Stimulated activated CD8-positive, alpha-beta memory T cell treated with anti-CD3 and anti-CD28 coated beads, Interleukin-12 subunit alpha, Interleukin-12 subunit beta, amount 100 ng/mL, for 1 hour (primary cell): ENCODE data around the gene MROH7.

Experiments used
- DNase-seq: peaks from one replicate; pipeline ENCODE4 v3.0.0-alpha.2; 2020; ENCODE audit warnings: low read depth

The MROH7 gene

DNA sequence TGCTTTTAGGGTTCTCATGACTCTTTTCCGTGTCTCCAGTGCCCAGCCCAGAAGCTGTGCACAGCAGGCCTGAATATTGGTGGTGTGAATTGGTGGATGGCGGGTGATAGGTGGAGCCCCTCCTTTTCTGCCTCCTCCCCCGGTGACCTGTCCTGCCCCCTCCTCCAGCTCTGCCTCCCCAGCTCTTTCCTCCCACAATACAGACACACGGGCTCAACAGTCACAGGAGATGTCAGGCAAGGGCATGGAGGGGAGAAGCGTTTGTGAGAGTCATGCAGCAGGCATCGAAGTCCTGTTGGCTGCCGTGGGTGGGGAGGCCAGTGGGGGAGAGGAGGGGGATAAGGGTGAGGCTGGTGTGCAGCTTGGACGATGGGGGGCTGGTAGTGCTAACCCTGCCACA is 56.8 kb downstream of the MROH7 start:
- no peak for DNase-seq

DNA sequence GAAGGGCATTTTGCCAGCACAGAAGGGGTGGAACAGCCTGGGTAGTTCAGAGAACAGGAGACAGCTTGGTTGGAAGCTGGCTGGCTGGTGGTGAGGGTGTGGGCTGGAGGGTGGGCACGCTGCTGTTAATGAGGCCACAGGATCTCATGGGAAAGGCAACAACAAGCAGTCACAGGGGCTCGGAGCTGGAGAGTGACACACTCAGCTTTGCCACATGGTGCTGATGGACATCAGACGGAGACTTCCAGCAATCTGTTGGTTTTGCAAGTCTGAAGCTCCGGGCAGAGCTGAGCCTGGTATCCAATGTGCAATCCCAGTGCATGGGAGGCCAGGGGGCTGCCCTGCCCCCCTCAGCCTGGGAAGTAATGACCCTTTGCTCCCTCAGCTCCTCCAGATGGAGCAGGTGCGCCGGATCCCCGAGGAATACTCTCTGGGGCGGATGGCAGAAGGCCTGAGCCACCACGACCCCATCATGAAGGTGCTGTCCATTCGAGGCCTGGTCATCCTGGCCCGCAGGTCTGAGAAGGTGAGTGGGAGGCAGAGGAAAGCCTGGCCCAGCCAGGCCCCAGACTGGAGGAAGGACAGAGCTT is 58.4 kb downstream of the MROH7 start:
- DNase-seq, result no peak

DNA sequence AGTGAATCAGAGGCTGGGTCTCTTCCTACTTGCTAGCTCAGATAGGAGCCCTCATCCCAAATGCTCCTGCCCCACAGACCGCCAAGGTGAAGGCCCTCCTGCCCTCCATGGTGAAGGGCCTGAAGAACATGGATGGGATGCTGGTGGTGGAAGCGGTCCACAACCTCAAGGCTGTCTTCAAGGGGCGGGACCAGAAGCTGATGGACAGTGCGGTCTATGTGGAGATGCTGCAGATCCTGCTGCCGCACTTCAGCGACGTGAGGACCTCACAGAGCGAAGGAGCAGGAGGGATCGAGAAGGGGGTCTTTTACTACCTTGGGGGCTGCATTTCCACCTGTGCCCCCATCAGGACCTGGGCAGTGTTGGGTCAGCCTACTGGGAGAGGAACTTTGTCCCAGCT is 59.5 kb downstream of the MROH7 start:
- DNase-seq, result no peak

DNA sequence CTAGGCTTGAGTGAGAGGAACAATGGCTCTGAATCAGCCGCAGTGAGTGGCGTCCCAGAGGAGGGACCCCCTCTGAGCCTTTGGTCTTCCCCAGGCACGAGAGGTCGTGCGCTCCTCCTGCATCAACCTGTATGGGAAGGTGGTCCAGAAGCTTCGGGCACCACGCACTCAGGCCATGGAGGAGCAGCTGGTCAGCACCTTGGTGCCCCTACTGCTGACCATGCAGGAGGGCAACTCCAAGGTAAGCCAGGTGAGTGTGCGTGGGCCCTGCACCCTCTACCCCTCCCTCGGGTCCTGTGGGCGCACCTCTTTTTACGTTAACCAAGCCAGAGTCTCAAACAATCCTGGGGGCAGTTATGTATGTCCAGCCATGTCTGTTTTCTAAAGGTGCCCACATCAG is 60.4 kb downstream of the MROH7 start:
- no peak for DNase-seq

DNA sequence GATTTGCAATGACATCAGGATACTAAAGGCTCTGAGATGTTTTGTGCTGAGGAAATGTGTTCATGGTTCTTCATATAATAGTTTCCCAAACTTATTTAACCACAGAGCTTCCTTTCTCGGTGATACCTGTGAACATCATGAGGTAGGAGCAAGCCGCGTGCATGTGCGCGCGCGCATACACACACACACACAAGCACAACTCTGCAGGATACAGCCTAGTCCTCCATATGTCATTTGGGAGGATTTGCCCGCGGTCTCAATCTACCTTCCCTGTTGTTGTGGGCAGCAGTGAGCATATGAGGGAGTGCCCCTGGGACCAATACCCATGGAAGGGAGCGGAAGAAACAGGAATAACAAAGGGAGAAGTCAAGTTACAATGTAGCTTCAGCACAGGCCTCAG is 61.9 kb downstream of the MROH7 start:
- no peak for DNase-seq

DNA sequence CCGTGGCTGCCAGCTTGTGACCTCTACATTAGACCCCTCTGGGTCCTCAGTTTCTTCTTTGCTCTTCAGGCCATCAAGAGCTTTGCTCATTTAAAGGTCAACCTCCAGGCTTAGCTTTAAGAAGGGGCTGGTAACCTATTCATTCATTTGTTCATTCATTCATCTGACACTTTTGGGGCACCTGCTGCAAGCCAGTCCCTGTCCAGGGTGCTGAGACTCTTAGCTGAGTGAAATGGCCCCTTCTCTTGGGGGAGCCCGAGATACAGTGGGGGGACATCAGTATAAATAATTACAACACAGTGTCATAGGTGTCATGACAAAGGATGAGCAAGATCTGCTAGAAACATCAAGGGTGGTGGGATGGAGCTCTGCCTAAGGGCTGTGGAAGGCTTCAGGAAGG is 63.6 kb downstream of the MROH7 start:
- DNase-seq, result no peak

DNA sequence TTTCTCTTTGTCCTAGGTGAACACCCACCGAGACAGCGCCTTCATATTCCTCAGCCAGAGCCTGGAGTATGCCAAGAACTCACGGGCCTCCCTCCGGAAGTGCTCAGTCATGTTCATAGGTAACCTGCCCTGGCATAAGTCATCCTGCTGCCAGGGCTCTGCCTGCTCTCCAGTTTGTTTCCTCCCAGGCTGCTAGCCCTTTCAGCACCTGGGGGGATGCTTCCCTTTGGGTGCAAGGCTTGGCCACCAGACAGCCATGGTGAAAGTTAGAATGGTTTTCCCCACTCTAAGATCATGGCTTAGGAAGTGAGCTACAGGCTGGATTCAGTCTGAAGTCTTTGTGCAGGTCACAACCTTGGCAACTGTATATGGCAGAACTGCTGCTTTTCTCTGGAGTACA is 64.8 kb downstream of the MROH7 start:
- no peak for DNase-seq

DNA sequence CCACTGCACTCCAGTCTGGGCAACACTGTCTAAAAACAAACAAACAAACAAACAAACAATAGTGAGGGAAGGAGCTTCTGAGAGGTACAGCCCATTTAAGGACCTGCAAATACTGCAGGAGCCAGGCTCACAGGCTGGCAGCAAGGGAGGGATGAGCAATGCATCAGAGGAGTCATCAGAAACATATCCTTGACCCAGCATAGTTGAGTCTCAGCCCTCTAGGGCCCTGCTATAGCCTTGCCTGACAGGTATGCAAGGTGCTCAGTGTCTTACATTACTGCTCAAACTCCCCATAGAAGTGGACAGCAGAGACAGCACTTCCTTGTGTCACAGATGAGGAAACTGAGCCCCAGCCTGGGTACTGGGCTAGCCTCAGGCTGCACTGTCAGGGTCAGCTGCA is 66.8 kb downstream of the MROH7 start:
- DNase-seq, result no peak

DNA sequence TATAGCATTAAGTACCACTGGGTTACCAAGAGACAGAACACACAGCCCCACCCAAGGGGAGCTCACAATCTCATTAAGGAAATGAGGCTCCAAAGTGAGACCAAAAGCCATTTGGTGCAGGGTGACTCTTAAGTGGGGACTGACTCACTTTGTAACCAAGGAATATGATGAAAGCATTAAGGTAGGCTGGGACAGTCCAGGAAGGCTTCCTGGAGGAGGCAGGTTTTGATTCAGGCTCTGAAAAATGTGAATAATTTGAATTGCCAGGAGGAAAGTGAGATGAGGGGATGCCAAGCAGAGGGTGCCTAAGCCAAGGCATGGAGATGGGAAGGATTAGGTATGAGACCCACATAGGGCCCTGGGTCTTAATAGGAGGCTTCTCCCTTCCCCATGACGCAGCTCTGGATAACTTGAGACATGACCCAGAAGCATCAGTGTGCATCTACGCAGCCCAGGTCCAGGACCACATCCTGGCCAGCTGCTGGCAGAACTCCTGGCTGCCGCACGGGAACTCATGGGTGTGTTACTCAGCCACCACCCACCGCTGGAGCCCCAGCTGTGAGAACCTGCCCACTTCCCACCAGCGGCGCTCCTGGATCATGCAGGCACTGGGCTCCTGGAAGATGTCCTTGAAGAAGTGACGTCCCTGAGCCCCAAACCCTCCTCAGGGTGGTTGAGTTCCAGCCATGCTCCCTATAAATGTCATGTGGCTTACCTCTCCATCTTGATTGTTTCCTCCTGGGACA is 68.1 kb downstream of the MROH7 start:
- DNase-seq, result no peak

DNA sequence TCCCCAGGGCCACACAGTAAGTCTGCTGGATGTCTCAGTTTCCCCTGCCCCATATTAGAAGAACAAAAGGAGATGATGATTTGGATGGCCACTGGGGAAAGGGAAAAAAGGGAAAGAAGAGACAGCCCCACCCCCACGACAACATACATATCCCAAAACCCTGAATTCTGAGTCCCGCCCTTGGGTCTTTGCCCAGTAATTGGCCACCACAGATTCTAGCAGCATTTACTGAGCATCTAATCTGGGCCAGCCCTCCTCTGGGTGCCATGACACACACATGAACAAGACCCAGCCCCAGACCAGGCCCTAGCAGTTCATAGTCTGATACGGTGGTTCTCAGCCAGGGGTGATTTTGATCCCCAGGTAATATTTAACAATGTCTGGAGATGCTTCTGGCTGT is 68.8 kb downstream of the MROH7 start:
- no peak for DNase-seq

DNA sequence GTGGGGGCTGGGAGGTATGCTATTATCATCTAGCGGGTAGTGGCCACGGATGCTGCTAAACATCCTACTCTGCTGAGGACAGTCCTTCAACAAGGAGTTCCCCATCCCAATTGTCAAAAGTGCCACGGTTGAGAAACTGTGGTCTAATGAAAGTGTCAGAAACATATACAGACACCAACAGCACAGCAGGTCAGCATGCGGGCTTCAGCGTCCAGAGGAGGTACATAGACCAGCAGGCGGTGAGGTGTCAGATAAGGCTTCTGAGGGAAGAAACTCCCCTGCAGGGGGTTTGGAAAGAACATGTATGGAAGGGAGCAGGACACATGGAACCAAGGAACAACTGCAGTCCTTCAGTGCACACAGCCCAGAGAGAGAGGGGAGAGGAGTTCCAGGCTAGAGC is 69.3 kb downstream of the MROH7 start:
- DNase-seq, result no peak

DNA sequence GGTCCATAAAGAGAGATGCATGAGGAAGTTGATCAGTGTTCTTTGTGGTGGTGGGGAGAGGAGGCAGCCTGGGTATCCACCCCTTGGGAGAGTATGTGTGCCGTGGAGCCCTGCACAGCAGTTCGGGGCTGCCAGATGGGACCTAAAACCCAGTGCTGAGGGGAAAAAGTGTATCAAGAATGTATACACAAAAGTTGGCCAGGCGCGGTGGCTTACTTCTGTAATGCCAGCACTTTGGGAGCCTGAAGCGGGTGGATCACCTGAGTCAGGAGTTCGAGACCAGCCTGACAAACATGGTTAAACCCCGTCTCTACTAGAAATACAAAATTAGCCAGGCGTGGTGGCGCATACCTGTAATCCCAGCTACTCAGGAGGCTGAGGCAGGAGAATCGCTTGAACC is 70.0 kb downstream of the MROH7 start:
- DNase-seq, result no peak

DNA sequence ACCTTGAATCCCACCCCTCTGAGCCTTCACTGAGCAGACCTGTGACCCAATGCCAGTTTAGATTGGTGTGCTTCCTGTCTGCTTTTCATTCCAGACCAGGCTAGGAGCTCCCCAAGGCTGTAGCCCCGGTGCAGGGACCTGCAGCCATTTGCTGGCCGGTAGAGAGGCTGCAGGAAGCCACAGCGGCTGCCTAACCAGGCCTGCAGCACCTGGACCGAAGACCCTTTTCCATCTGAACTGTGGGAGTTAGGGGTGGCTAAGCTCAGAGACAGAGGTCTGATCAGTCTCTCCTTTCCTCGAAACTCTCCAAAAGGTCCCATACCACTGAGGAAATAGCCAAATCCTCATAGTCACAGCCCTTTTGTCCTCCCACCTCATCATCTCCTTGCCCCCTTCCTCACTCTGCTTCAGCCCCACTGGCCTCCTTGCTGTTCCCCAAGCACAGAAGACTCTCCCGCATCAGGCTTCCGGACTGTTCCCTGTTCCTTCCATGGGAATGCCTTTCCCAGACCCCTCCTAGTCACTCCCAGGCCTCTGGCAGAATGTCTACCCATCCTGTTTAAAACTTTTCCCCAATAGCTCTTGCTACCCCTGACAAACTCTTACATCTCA is 73.4 kb downstream of the MROH7 start:
- DNase-seq, result no peak

DNA sequence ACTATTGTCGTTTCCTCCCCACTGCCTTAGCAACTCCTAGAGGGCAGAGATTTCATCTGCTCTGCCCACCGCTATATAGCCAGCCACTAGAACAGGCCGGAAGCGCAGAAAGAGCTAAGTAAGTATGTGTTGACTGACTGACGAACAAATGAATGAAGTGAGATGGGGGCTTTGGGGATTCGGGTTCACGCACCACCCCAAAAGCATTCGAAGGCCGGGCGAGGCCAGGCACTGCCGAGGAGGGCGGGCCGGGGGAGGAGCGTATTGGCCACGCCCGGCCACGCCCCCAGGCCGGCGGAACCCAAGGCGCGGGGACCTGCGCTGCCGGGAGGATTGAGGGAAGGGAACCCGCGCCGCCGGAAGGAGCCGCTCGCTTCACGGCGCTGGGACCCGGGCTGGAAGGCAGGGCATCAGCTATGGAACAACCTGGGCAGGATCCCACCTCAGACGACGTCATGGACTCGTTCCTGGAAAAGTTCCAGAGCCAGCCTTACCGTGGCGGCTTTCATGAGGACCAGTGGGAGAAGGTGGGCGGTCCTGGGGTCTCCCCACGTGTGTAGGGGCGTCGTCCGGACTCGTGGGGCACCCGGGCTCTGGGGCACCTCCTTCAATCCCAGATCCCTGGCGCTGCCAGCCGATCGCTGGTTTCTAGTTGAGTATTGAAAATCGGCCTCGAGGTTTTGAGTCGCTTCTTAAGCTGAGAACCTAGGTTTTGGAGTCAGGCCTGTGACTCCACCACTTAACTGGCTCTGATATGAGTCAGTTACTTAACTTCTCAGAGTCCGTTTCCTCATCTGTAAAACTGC is 74.1 kb downstream of the MROH7 start, which contains the start of gene TTC4:
Gene TTC4 (plus strand): TSS at position 369 of the 806 bp plus-strand sequence. CDS start 48 bp downstream, at position 417.
- peak; percentile 70 for DNase-seq

DNA sequence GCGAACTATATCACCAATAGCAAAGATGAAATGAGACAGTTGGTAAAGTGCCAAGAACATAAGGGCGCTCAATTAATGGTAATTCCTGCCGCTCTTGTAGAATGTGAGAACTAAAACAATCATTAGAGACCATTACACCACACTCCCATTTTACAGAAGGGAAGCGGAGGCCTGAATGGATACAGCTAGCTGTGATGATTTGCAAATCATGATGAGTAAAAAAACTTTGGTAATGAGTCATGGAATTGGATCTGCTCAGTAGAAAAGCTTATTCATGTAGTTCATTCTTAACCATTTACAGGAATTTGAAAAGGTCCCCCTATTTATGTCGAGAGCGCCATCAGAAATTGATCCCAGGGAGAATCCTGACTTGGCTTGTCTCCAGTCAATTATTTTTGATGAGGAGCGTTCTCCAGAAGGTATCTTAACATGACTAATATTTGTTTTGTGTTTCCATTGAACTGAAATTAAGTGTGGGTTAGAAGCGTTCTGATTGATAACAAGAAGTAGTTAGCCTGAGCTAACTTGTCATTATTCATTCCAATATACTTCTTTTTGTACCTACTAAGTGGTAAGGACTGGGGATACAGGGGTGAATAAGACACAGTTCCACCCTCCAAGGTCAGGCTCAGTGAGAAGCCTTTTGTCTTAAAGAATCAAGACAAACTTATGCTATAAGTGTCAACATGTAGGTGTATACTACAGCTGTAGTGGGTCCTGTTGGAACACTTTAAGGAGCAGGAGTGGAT is 74.9 kb downstream of the MROH7 start:
- DNase-seq, result no peak

DNA sequence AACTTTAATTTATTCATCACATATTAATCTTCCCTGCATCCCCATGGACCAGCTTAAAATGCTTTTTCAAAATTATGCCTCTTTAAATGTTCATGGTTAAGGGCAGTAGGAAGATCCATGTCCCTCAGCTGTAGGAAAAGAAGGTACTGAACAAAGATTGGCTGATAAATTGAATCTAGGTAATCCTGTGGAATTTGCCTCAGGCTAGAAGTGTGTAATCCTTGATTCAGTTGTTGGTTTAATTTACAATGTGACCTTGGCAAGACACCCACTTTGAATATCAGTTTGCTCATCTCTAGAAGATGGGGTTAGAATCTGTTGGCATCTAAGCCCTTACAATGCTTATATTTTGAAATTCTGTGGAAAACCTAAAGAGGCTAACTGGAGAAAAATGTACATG is 80.1 kb downstream of the MROH7 start:
- DNase-seq, result no peak

DNA sequence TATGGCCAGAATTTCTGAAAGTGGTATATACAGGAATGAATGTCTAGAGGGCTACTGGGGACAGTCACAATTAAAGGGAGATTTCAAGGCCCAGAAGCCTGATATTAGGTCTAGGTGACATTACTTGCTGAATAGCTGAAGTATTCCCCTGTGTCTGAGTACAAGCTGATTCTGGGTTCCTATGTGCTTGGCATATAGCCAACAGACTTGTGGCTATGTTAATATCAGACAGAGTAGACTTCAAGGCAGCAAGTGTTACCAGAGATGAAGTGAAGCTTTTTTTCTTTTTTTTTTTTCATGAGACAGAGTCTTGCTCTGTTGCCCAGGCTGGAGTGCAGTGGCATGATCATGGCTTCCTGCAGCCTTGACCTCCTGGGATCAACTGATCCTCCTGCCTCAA is 82.4 kb downstream of the MROH7 start:
- DNase-seq, result no peak

DNA sequence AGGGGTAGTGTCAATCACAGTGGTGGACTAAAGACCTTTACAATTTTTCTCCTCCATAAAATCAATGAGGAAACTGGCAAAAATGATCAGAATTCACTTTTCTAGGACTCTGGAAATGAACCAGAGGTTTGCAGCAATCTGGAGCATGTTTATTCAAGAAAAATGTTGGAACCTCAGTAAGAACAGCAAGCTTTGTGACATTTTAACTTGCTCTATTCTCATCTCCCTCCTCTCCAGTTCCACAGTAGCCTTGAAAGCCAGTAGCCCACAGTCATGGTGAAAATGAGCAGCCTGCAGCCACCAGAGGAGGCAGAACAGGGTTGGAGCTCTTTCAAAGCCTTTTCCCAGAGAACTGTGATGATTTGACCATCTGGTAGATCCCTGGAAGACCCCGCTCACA is 83.2 kb downstream of the MROH7 start:
- no peak for DNase-seq

DNA sequence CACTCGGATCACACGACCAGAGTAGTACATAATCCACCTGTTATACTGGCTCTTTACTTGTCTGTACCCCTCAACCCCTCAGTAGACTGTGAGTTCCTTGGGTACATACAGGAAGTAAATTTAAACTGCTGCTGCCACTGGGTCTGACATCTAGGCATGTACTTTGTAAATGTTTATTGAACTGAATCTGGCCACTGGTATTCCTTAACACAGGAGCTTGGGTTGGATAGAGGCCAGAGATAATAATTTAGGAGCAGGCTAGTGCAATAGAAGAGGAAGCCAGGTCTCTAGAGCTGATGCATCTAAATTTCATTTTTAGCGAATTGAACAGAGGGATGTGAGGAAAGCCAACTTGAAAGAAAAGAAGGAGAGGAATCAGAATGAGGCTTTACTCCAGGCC is 86.4 kb downstream of the MROH7 start:
- no peak for DNase-seq

DNA sequence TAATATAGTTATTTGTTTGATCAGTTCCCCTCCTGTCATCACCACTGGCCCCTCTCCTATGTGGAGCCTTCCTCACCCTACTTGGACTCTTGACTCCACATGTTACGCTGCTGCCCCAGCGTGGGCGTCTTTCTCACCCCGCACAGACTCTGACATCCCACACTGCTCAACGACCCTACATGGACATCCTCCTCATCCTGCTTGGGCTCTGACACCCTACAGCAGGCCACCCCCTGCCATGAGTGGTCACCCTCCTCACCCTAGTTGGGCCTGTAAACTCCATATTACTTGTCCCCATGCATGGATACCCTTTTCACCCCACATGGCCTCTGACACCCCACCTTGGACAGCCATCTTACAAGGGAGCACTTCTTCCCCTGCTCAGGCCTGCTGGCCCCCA is 95.1 kb downstream of the MROH7 start:
- no peak for DNase-seq

DNA sequence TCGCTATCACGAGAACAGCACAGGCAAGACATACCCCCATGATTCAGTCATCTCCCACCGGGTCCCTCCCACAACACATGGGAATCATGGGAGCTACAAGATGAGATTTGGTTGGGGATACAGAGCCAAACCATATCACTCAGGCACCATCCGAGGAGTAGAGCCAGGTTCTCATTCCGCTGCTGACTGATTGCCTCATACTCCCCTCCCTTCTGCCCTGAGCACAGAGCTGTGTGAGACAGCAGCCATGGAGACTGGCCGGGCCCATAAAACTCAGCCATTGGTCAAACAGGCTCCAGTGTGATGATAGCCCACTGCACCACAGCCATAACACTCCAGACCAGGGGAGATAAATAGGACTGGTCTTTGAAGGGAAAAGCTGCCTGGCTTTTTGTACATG is 96.7 kb downstream of the MROH7 start:
- DNase-seq, result no peak

DNA sequence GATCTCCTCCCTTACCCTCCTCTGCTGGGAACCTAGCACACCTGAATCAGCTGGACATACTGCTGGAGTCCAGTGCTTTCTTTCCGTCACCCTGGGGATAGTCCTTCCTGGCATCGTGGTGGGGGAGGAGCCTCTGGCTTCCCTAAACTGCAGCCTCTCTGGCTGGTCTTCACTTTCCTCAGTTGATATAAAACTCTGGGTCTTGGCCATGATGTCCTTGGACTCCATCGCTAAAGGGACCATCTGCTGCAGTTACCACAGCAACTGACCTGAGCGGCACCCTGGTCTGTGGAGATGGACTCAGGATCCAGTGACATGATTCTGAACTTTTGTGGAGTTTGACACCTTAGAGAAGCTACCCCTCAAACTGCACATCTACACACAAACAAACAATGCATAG is 99.9 kb downstream of the MROH7 start:
- no peak for DNase-seq
